NCI-H1436 treated with DMSO at 0.1 percent for 48 hours (cell line): ENCODE data around the gene ARMC3.

Experiments
- DNase-seq: peaks from one replicate; lab custom pipeline; 2025; lab: John Stamatoyannopoulos, UW

The ARMC3 gene

GRCh38 chr10:22992621-22993020, 64.8 kb downstream of the ARMC3 start:
- no peak for DNase-seq

GRCh38 chr10:22993314-22993713, 65.5 kb downstream of the ARMC3 start:
- no peak for DNase-seq

GRCh38 chr10:22997096-22997495, 69.2 kb downstream of the ARMC3 start:
- DNase-seq, result no peak

GRCh38 chr10:22998091-22998490, 70.2 kb downstream of the ARMC3 start:
- no peak for DNase-seq

GRCh38 chr10:22999942-23000341, 72.1 kb downstream of the ARMC3 start:
- no peak for DNase-seq

- DNase-seq, result no peak
Measured at GRCh38 chr10:23001901-23002516, 74.2 kb downstream of the ARMC3 start.

GRCh38 chr10:23005150-23005549, 77.3 kb downstream of the ARMC3 start:
- no peak for DNase-seq

- no peak for DNase-seq
Measured at GRCh38 chr10:23013581-23014335, 85.9 kb downstream of the ARMC3 start.

GRCh38 chr10:23015021-23015707, 87.3 kb downstream of the ARMC3 start:
- no peak for DNase-seq

- DNase-seq, result no peak
Measured at GRCh38 chr10:23016636-23017035, 88.8 kb downstream of the ARMC3 start.

GRCh38 chr10:23019633-23020032, 91.8 kb downstream of the ARMC3 start:
- no peak for DNase-seq

- no peak for DNase-seq
Measured at GRCh38 chr10:23021430-23021829, 93.6 kb downstream of the ARMC3 start.

GRCh38 chr10:23024002-23024401, 96.1 kb downstream of the ARMC3 start:
- no peak for DNase-seq

GRCh38 chr10:23031318-23031717, 103.5 kb downstream of the ARMC3 start:
- DNase-seq, result no peak

GRCh38 chr10:23034790-23035189, 106.9 kb downstream of the ARMC3 start:
- no peak for DNase-seq

GRCh38 chr10:23035569-23035968, 107.7 kb downstream of the ARMC3 start:
- no peak for DNase-seq

- no peak for DNase-seq
Measured at GRCh38 chr10:23037152-23037551, 109.3 kb downstream of the ARMC3 start.

GRCh38 chr10:23037561-23037960, 109.7 kb downstream of the ARMC3 start:
- DNase-seq, result no peak

GRCh38 chr10:23038172-23038571, 110.3 kb downstream of the ARMC3 start:
- no peak for DNase-seq

- DNase-seq, result no peak
Measured at GRCh38 chr10:23040002-23040401, 112.1 kb downstream of the ARMC3 start.

GRCh38 chr10:23046027-23046426, 118.2 kb downstream of the ARMC3 start:
- DNase-seq, result no peak

GRCh38 chr10:23047201-23048050, 119.6 kb downstream of the ARMC3 start:
- no peak for DNase-seq
